AG09319 (cell line): Measurements from ENCODE around the gene INSIG2.

ENCODE experiments used
- DNase-seq: peaks from one replicate; pipeline ENCODE4 v3.0.0-alpha.2; 2010; ENCODE audit warnings: low read depth; ENCODE audit errors: extremely low read depth
- CTCF ChIP-seq: IDR thresholded peaks from 2 replicates; pipeline ENCODE4 v1.5.1; 2011; ENCODE audit warnings: low read depth, mild to moderate bottlenecking, inconsistent platforms, low read length, moderate library complexity

The INSIG2 gene

DNA sequence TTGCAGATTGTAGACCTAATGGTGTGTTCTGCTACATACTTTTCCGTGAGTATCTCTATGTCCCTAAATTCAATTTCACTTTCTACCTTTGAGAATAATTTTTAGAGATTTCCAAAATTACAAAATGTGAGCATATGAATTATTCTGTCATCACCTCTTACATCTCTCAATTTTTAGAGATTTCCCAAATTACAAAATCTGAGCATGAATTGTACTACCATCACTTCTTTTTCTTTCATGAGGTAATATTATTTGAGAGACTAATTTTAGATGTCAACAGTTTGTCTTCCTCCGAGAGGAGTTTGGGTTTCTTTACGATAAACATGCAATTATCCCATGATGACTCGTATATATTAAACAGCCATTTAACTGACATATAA is 32.1 kb downstream of the INSIG2 start:
- TF ChIP-seq CTCF: no peak
- no peak for DNase-seq

- DNase-seq: no peak
- TF ChIP-seq CTCF: no peak
These were observed 32.8 kb downstream of the INSIG2 start for GRCh38 chr2:118121101-118121500.

DNA sequence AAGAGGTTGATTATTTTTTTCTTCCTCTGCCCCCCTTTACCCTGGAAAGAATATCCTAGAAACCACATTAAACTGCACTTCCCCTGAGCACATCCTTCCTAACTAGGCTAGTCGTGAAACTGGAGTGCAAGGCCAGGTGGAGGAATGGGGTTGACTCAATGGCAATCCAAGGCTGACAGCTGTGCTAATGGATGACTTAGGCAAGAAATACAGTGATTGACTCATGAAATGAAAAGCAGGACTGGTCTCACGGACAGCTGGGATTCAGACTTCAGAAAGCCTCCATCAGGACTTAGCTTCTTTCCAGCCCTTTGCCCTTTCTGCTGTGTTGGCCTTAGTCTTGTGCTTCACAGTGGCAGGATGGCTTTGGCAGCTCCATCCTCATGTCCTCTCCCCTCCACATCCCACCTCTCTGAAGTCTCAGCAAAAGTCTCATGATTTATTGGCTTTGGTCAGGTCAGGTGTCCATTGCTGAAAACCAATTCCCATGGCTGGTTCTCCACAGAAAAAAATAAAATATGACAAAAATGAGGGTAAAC is 33.8 kb downstream of the INSIG2 start:
- TF ChIP-seq CTCF: no peak
- no peak for DNase-seq

DNA sequence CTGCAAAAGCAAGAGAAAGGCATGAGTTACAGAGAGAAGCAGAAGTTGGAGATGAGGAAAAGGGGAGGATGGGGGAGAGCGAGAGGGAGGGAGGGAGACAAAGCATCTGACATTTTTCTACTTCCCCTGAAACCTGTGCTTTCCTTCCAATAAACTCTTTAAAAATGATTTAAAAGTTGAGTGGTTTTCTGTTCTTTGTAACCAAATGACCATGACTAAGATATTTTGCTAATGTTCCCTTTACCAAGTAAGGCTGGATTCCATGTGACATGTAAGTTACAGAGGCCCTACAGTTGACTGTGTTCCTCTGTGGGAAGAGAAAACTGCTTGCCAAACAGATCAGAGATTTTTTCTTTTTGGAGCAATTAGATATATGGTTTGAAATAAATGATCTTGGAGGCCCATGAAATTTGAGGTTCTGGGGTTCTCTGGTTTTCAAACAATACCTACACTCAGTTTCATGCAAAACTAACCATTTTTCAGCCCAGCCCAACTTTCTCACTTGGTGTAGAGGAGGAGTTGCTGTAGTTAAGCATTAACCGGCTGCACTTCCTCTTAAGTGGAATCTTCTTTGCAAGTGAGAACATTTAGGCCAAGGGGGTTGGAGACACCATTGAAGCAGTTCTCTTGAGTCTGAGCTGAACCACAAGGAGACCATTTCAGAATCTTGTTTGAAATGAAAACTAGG is 34.5 kb downstream of the INSIG2 start:
- no peak for TF ChIP-seq CTCF
- DNase-seq: no peak

DNA sequence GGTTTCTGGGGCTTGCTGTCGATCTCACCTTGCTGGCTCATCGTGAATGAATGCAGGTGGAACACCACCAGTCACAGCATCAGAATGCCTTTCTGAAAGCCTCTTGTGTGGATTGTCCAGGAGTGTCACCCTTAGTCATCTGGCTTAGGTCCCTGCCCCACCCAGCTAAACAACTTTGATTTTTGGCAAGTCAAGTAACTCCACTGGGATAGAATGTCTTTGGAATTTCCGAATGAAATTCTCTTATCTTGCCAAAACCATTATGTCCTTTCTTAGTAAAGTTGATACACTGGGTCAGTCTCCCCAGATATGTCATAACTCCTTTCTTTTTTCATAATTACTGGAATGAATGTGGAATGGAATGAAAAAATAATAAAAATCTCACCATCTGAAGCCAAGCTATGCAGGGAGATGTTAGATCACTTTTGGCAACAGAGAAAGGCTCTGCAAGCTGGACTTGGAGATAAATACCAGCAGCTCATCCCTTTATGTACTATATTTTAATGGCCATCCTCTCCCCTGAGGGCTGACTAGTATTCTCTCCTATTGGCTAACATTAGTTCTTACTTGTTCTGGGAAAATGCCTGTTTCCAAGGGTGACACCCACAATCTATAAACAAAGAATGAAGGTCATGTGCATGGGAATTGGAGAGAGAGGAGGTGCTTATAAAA is 35.4 kb downstream of the INSIG2 start:
- DNase-seq: peak; percentile 65
- TF ChIP-seq CTCF: no peak

- TF ChIP-seq CTCF: no peak
- DNase-seq: no peak
These were observed 36.1 kb downstream of the INSIG2 start for GRCh38 chr2:118124288-118124891.

- no peak for TF ChIP-seq CTCF
- DNase-seq: no peak
These were observed 39.0 kb downstream of the INSIG2 start for GRCh38 chr2:118127250-118127649.
